HG02623 (cell line): Measurements from ENCODE around the gene AP1S1.
"Not testable (repeated sequence)": the region's sequence is repeated elsewhere in the genome, so short reads cannot be mapped to it uniquely, and the experiment has no call there.

Experiments used
- ATAC-seq: cut with Tn5 transposase; IDR thresholded peaks from one replicate; pipeline ENCODE4 v1.9.1; 2021; ENCODE audit warnings: moderate library complexity; ENCODE audit not compliant: unreplicated experiment

Gene AP1S1

GRCh38 chr7:101124376-101125056 is 29.8 kb upstream of the AP1S1 start:
- no peak for ATAC-seq

GRCh38 chr7:101125989-101126650 is 28.2 kb upstream of the AP1S1 start:
- no peak for ATAC-seq

- no peak for ATAC-seq
Observed at GRCh38 chr7:101126651-101127459, 27.4 kb upstream of the AP1S1 start, which contains the start of gene SERPINE1. Gene SERPINE1 (plus strand): TSS chr7:101127104. CDS start chr7:101128394, 1,290 bp downstream.

- ATAC-seq = no peak
Observed at GRCh38 chr7:101127460-101128039, 26.7 kb upstream of the AP1S1 start.

- no peak for ATAC-seq
Observed at GRCh38 chr7:101128040-101128834, 26.0 kb upstream of the AP1S1 start.

- no peak for ATAC-seq
Observed at GRCh38 chr7:101129603-101130117, 24.6 kb upstream of the AP1S1 start.

GRCh38 chr7:101132626-101133600 is 21.4 kb upstream of the AP1S1 start:
- ATAC-seq = not testable (repeated sequence)

- ATAC-seq = no peak
Observed at GRCh38 chr7:101133621-101134398, 20.5 kb upstream of the AP1S1 start.

- ATAC-seq = no peak
Observed at GRCh38 chr7:101134399-101134980, 19.8 kb upstream of the AP1S1 start.

GRCh38 chr7:101137651-101138212 is 16.5 kb upstream of the AP1S1 start:
- no peak for ATAC-seq

GRCh38 chr7:101138213-101138870 is 15.9 kb upstream of the AP1S1 start:
- ATAC-seq = peak; percentile 63

- ATAC-seq = no peak
Observed at GRCh38 chr7:101140339-101140699, 14.0 kb upstream of the AP1S1 start.

- no peak for ATAC-seq
Observed at GRCh38 chr7:101140746-101141382, 13.4 kb upstream of the AP1S1 start.

GRCh38 chr7:101151908-101152651 is 2.2 kb upstream of the AP1S1 start:
- no peak for ATAC-seq

- peak; percentile 18 for ATAC-seq
Observed at GRCh38 chr7:101154693-101155102, 422 bp downstream of the AP1S1 start.

GRCh38 chr7:101155303-101155702 is 1.0 kb downstream of the AP1S1 start:
- ATAC-seq = no peak
